Stomach (tissue), 4 donors: ENCODE results near the gene TXNDC12.

Experiments used
- CTCF ChIP-seq, 7 experiments: fragments of 450-650 bp in 4 of 7; fragments of 200-600 bp in 3 of 7; sonication (generic) in 3 of 7; IDR thresholded peaks; one replicate each; pipeline ENCODE4 v1.5.1; 2016 to 2019; ENCODE audit warnings: antibody characterized with exemption in 7 of 7, control low read depth in 2 of 7, mild to moderate bottlenecking in 1 of 7
- POLR2AphosphoS5 ChIP-seq, 3 donors: sonication (generic); formaldehyde crosslinking; IDR thresholded peaks; one replicate each; pipeline ENCODE4 v1.6.1; 2016; ENCODE audit warnings: antibody characterized with exemption in 3 of 3

- TF ChIP-seq POLR2AphosphoS5 (IDR thresholded peaks at IDR 0.05) = no peak
- no peak for TF ChIP-seq CTCF (IDR thresholded peaks at IDR 0.05)
These were observed 72.8 kb downstream of the TXNDC12 start for GRCh38 chr1:51982161-51982560.
